Aorta (tissue), 5 donors: ENCODE data around the gene CYP2C8. TPM values are rescaled to one million over a fixed set of nuclear protein-coding genes. Genes with fewer than 3 reads are reported as not detected.

Experiments used
- ATAC-seq: fragments of 200-7000 bp; cut with Tn5 transposase; one replicate; pipeline ENCODE4 v1.9.1; 2022; ENCODE audit warnings: moderate library complexity; ENCODE audit not compliant: low FRiP score
- DNase-seq, 2 donors: peaks; one replicate each; pipeline ENCODE4 v3.0.0-alpha.2; 2020
- H3K27ac ChIP-seq, 2 donors: one replicate each; pipeline ENCODE4 v1.5.1; 2013; ENCODE audit warnings: low read length in 2 of 2, mild to moderate bottlenecking in 2 of 2, moderate library complexity in 2 of 2, control low read depth in 1 of 2, inconsistent platforms in 1 of 2, low read depth in 1 of 2
- H3K27me3 ChIP-seq, 2 donors: one replicate each; pipeline ENCODE4 v1.6.1; 2013; ENCODE audit warnings: control low read depth in 1 of 2, low read length in 1 of 2, mild to moderate bottlenecking in 1 of 2, moderate library complexity in 1 of 2; ENCODE audit not compliant: insufficient read depth in 2 of 2, control insufficient read depth in 1 of 2
- H3K36me3 ChIP-seq, 2 donors: one replicate each; pipeline ENCODE4 v1.6.1; 2013; ENCODE audit warnings: control low read depth in 1 of 2, low read length in 1 of 2, mild to moderate bottlenecking in 1 of 2; ENCODE audit not compliant: insufficient read depth in 2 of 2, control insufficient read depth in 1 of 2
- H3K4me1 ChIP-seq, 2 donors: one replicate each; pipeline ENCODE4 v1.6.1; 2013; ENCODE audit warnings: low read length in 2 of 2, control low read depth in 1 of 2, mild to moderate bottlenecking in 1 of 2, moderate library complexity in 1 of 2; ENCODE audit not compliant: insufficient read depth in 2 of 2, control insufficient read depth in 1 of 2
- H3K4me3 ChIP-seq, 2 donors: one replicate each; pipeline ENCODE4 v1.5.1; 2013; ENCODE audit warnings: low read length in 2 of 2, control low read depth in 1 of 2, mild to moderate bottlenecking in 1 of 2
- H3K9me3 ChIP-seq: one replicate; pipeline ENCODE4 v1.6.1; 2013; ENCODE audit warnings: mild to moderate bottlenecking, low read length; ENCODE audit not compliant: control insufficient read depth
- WGBS, 2 donors: extraction: QIAGEN DNeasy Blood & Tissue Kit; methylation state at CpG; one replicate each; pipeline ENCODE4 v1.1.7; 2013; 5-methylcytosine and 5-hydroxymethylcytosine counted together
- intact Hi-C, 2 donors: fragments of 100-400 bp; cut with DNase I; formaldehyde crosslinking; loops; one replicate each; pipeline versions ENCODE4 v1.14.2 to v1.15.0; 2022
- polyA plus RNA-seq, 2 donors: library from polyadenylated mRNA; stranded (reverse); fragments of 200-250 nt; gene quantifications; one replicate each; pipeline ENCODE4 v1.2.3, GENCODE V29; 2013
- total RNA-seq, 2 donors: library from RNA; stranded (reverse); fragmentation: NEBNext Ultra II Directional; extraction: Animal tissue kit (Norgen Biotek cat#: 25700); gene quantifications; one replicate each; pipeline ENCODE4 v1.2.1, GENCODE V29; 2021
- donor health status: healthy with polysubstance abuse.
- donor health status: Bipolar disorder and iron deficiency.
- donor health status: DM: no; HTN: no; CAD: no.
- donor health status: DM: no; HTN: no; CAD: no.
- donor health status: DM: yes; HTN: yes; CAD: no.

CYP2C8 gene
- total and polyA plus RNA-seq, 4 donors, result 0.26 to 1.1 (median 0.68) TPM

DNA sequence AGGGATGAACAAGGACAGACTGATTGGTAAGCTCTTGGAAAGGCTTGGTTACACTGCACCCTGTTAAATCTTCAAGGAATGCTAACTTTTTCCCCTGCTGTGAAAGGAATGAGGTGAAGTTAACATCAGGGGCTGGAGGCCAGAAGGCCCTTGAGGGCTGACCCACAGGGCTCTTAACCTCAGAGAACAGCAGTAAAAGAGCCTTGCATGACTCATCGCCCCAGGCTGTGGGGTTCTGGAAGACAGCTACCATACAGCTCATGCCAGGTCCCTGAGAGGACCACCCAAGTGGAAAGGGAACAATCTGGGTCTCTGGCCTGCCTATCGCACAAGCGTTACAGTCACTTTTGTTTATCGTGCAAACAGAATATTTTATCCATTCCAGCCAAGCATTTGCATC lies 76.5 kb downstream of the CYP2C8 start:
- no peaks in the 10 kb centered on the region for H3K4me1 ChIP-seq
- no peak for ATAC-seq

GRCh38 chr10:94991243-94991888 lies 77.9 kb downstream of the CYP2C8 start:
- ATAC-seq (no peak), DNase-seq (no peak)
- no peaks in the 10 kb centered on the region for H3K36me3 ChIP-seq
- intact Hi-C loops, result no loop called here
- peaks cover 6% of the 10 kb centered on the region for H3K9me3 ChIP-seq
- no peak overlapping the region for H3K4me3 ChIP-seq
- no peaks in the 10 kb centered on the region for H3K27me3 ChIP-seq
- H3K4me1 ChIP-seq, result no peaks in the 10 kb centered on the region
- no peak overlapping the region for H3K27ac ChIP-seq
- WGBS, 2 donors, result 96 to 97% methylated on average over 1 of the region's 1 CpG

More for the DNA sequence above, 76.5 kb downstream of the CYP2C8 start:
- H3K4me3 ChIP-seq, result no peak overlapping the region
- H3K27ac ChIP-seq, result no peak overlapping the region
- intact Hi-C loops, result no loop called here
- H3K27me3 ChIP-seq, result no peaks in the 10 kb centered on the region
- peaks cover 5% of the 10 kb centered on the region for H3K9me3 ChIP-seq
- 75 to 85% methylated on average over 4 of the region's 4 CpGs for WGBS, 2 donors
- H3K36me3 ChIP-seq, result no peaks in the 10 kb centered on the region
- DNase-seq, result no peak

GRCh38 chr10:94989192-94989591 lies 80.1 kb downstream of the CYP2C8 start:
- peaks cover 6% of the 10 kb centered on the region for H3K9me3 ChIP-seq
- no peak overlapping the region for H3K27ac ChIP-seq
- H3K27me3 ChIP-seq, result no peaks in the 10 kb centered on the region
- no peak for DNase-seq
- no peaks in the 10 kb centered on the region for H3K36me3 ChIP-seq
- no peak overlapping the region for H3K4me3 ChIP-seq
- H3K4me1 ChIP-seq, result no peaks in the 10 kb centered on the region
- ATAC-seq, result no peak
- intact Hi-C loops, result no loop called here

Other genes starting within 250 kb of the CYP2C8 start
- not detected for gene CYP2C9, start 130.8 kb downstream of the CYP2C8 start, total RNA-seq
- gene CYP2C9, start 130.8 kb downstream of the CYP2C8 start, polyA plus RNA-seq, result 10 to 100 TPM in 1 of 2 donors, not detected in 1; 10.1 TPM
- under 1 TPM in 1 of 2 donors, not detected in 1; 0.99 TPM for gene ACSM6, start 124.7 kb upstream of the CYP2C8 start, total RNA-seq
- gene ACSM6, start 124.7 kb upstream of the CYP2C8 start, polyA plus RNA-seq, result not detected
- gene PDLIM1, start 221.5 kb upstream of the CYP2C8 start, total RNA-seq, result 100 to 1,000 TPM; 243 to 273 TPM
- gene PDLIM1, start 221.5 kb upstream of the CYP2C8 start, polyA plus RNA-seq, result 100 to 1,000 TPM; 159 to 232 TPM